HepG2 (cell line): ENCODE measurements around the gene MRPL10. TPM values are rescaled to one million over a fixed set of nuclear protein-coding genes. Genes with fewer than 3 reads are reported as not detected.
A peak's percentile ranks its signal among the peaks of the same experiment; 100 is the strongest.

Experiments
- ATAC-seq: fragments of 200-7000 bp; cut with Tn5 transposase; 3 replicates; pipeline ENCODE4 v1.9.1; 2020; ENCODE audit warnings: mild to moderate bottlenecking, moderate library complexity
- BruUV-seq: library from RNA; stranded (reverse); fragments of 400-500 nt; replicated peaks from 2 replicates; lab custom pipeline; 2021; lab: Mats Ljungman, UMichigan
- CTCF ChIA-PET: fragments of 300-600 bp; formaldehyde crosslinking; extraction: SDS; loops from one replicate; lab custom pipeline; 2021; ENCODE audit warnings: low total read pairs, inconsistent platforms, low intra/inter-chr PET ratio; lab: Yijun Ruan, JAX
- POLR2A ChIA-PET: fragments of 350-600 bp; sonication (Branson Sonifier 250); formaldehyde crosslinking; loops from one replicate; lab custom pipeline; 2020; ENCODE audit warnings: antibody characterized with exemption, inconsistent platforms; lab: Yijun Ruan, JAX
- DNase-seq: peaks from one replicate; pipeline ENCODE4 v3.0.0-alpha.2; 2015; ENCODE audit warnings: low spot score
- FAIRE-seq: peaks from 3 replicates; lab custom pipeline; 2011; peaks lifted over from hg19 to GRCh38; lab: Jason Lieb, UNC
- H2AFZ ChIP-seq: one replicate; pipeline ENCODE4 v1.6.1; 2011; ENCODE audit warnings: low read length, inconsistent platforms
- H3K27ac ChIP-seq: fragments of 300-600 bp; 3 replicates; pipeline ENCODE4 v1.8.0; 2011; ENCODE audit warnings: mixed run types, mild to moderate bottlenecking, mixed read lengths, low read length, inconsistent platforms; ENCODE audit not compliant: insufficient read depth; ENCODE audit errors: extremely low read length
- H3K27me3 ChIP-seq, 2 experiments: fragments of 200-600 bp in 1 of 2; 2 replicates in 1 of 2; 3 replicates in 1 of 2; pipeline versions ENCODE4 v1.6.0 to v1.8.0; 2011; ENCODE audit warnings: low read length in 2 of 2, mild to moderate bottlenecking in 2 of 2, moderate library complexity in 2 of 2, inconsistent platforms in 1 of 2; ENCODE audit not compliant: insufficient read depth in 2 of 2, control insufficient read depth in 1 of 2
- H3K36me3 ChIP-seq, 2 experiments: fragments of 200-600 bp in 1 of 2; replicated peaks in 1 of 2; 2 replicates in 1 of 2; 3 replicates in 1 of 2; pipeline versions ENCODE4 v1.5.1 to v1.8.0; 2011; ENCODE audit warnings: low read length in 2 of 2, inconsistent platforms in 1 of 2; ENCODE audit not compliant: insufficient read depth in 2 of 2, control insufficient read depth in 1 of 2
- H3K4me1 ChIP-seq: 2 replicates; pipeline ENCODE4 v1.5.1; 2012; ENCODE audit warnings: low read length, inconsistent platforms; ENCODE audit not compliant: insufficient read depth
- H3K4me2 ChIP-seq: 2 replicates; pipeline ENCODE4 v1.6.0; 2011; ENCODE audit warnings: low read depth, low read length, inconsistent platforms
- H3K4me3 ChIP-seq, 3 experiments: fragments of 200-600 bp in 1 of 3; sonication (generic), shearing (Covaris generic) in 1 of 3; replicated peaks in 1 of 3; 2 replicates each; pipeline ENCODE4 v1.5.1; 2011 to 2016; ENCODE audit warnings: low read length in 3 of 3, inconsistent platforms in 2 of 3, low read depth in 2 of 3, mild to moderate bottlenecking in 2 of 3, control low read depth in 1 of 3, mixed read lengths in 1 of 3; ENCODE audit not compliant: insufficient read depth in 1 of 3
- H3K79me2 ChIP-seq: one replicate; pipeline ENCODE4 v1.6.1; 2011; ENCODE audit warnings: low read length, inconsistent platforms; ENCODE audit not compliant: insufficient read depth
- H3K9ac ChIP-seq: 2 replicates; pipeline ENCODE4 v1.6.0; 2011; ENCODE audit warnings: mild to moderate bottlenecking, low read depth, low read length, inconsistent platforms; ENCODE audit not compliant: insufficient read depth
- H3K9me3 ChIP-seq: 2 replicates; pipeline ENCODE4 v1.5.1; 2012; ENCODE audit warnings: mild to moderate bottlenecking, low read length
- H4K20me1 ChIP-seq: 2 replicates; pipeline ENCODE4 v1.6.0; 2011; ENCODE audit warnings: inconsistent platforms, mild to moderate bottlenecking, low read length, moderate library complexity; ENCODE audit not compliant: insufficient read depth
- ELF3 ChIP-seq: IDR thresholded peaks from 2 replicates; pipeline ENCODE4 v1.6.1; 2016; ENCODE audit warnings: missing genetic modification reagents, missing compliant biosample characterization
- HNRNPLL ChIP-seq: fragments of 200-400 bp; formaldehyde crosslinking; IDR thresholded peaks from 2 replicates; pipeline ENCODE4 v1.6.1; 2017; ENCODE audit warnings: mild to moderate bottlenecking, low read depth, low read length; ENCODE audit not compliant: poor library complexity, severe bottlenecking
- KDM1A ChIP-seq: IDR thresholded peaks from 2 replicates; pipeline ENCODE4 v1.6.1; 2016; ENCODE audit warnings: missing compliant biosample characterization
- MTF1 ChIP-seq: sonication (generic); formaldehyde crosslinking; IDR thresholded peaks from 2 replicates; pipeline ENCODE4 v1.5.0; 2020; ENCODE audit warnings: missing genetic modification reagents
- SNAI1 ChIP-seq: sonication (generic); formaldehyde crosslinking; IDR thresholded peaks from 2 replicates; pipeline ENCODE4 v1.5.0; 2020; ENCODE audit warnings: mild to moderate bottlenecking, missing genetic modification reagents, borderline replicate concordance
- ZNF367 ChIP-seq: sonication (generic); formaldehyde crosslinking; IDR thresholded peaks from 2 replicates; pipeline ENCODE4 v1.4.0; 2020; ENCODE audit warnings: missing genetic modification reagents, borderline replicate concordance
- ZNF484 ChIP-seq: sonication (generic); formaldehyde crosslinking; IDR thresholded peaks from 2 replicates; pipeline ENCODE4 v1.5.1; 2020; ENCODE audit warnings: mild to moderate bottlenecking, low read depth, missing genetic modification reagents, borderline replicate concordance
- ZNF674 ChIP-seq: sonication (generic); formaldehyde crosslinking; IDR thresholded peaks from 2 replicates; pipeline ENCODE4 v1.5.0; 2020; ENCODE audit warnings: low read depth, mild to moderate bottlenecking, missing genetic modification reagents
- ZNF737 ChIP-seq: sonication (generic); formaldehyde crosslinking; IDR thresholded peaks from 2 replicates; pipeline ENCODE4 v1.5.0; 2020; ENCODE audit warnings: missing genetic modification reagents, mild to moderate bottlenecking, borderline replicate concordance
- WGBS: methylation state at CpG from one replicate; pipeline ENCODE4 v1.1.6; 2017; ENCODE audit warnings: low lambda C conversion rate; 5-methylcytosine and 5-hydroxymethylcytosine counted together
- in situ Hi-C: cut with HindIII; loops from 2 replicates; pipeline ENCODE4 v1.10.0; 2017; ENCODE audit warnings: low pct_unique_long_range_greater_than_20kb; ENCODE audit not compliant: extremely low pct_ligation_motif_present
- intact Hi-C: fragments of 100-400 bp; cut with micrococcal nuclease; formaldehyde crosslinking; loops from one replicate; pipeline ENCODE4 v1.10.0; 2022; ENCODE audit not compliant: unreplicated experiment
- polyA plus RNA-seq, 8 experiments: library from polyadenylated mRNA; depleted of rRNA in 3 of 8; stranded (reverse) in 7 of 8; unstranded in 1 of 8; fragments of >200 nt; fragmentation: Illumina TruSeq in 4 of 8; extraction: Trizol in 4 of 8; gene quantifications; 2 replicates each; pipeline versions ENCODE4 v1.2.1 to v1.2.3, GENCODE V29; 2011 to 2016; ENCODE audit warnings: low read depth in 4 of 8, missing spikeins in 1 of 8, mixed read lengths in 1 of 8; ENCODE audit not compliant: insufficient read depth in 1 of 8
- total RNA-seq, 5 experiments: library from RNA; depleted of rRNA; stranded (reverse); fragments of >200 nt; fragmentation: Illumina TruSeq; extraction: Trizol; gene quantifications; 2 replicates each; pipeline ENCODE4 v1.2.3, GENCODE V29; 2016; ENCODE audit warnings: low read depth in 1 of 5
- TF ChIP-seq, protein P1 (sequence below): sonication (generic); formaldehyde crosslinking; IDR thresholded peaks from 2 replicates; pipeline ENCODE4 v1.4.0; 2020; ENCODE audit warnings: mild to moderate bottlenecking, missing genetic modification reagents
- TF ChIP-seq, protein P2 (sequence below): sonication (generic); formaldehyde crosslinking; IDR thresholded peaks from 2 replicates; pipeline ENCODE4 v1.5.1; 2020; ENCODE audit warnings: mild to moderate bottlenecking, missing genetic modification reagents, borderline replicate concordance
- TF ChIP-seq, protein P3 (sequence below): sonication (generic); formaldehyde crosslinking; IDR thresholded peaks from 2 replicates; pipeline ENCODE4 v1.4.0; 2020; ENCODE audit warnings: missing genetic modification reagents
- TF ChIP-seq, protein P4 (sequence below): sonication (generic); formaldehyde crosslinking; IDR thresholded peaks from 2 replicates; pipeline ENCODE4 v1.8.1; 2023; ENCODE audit warnings: mild to moderate bottlenecking, moderate library complexity, missing genetic modification reagents
- TF ChIP-seq, protein P5 (sequence below): IDR thresholded peaks from 2 replicates; pipeline ENCODE4 v1.6.1; 2016; ENCODE audit warnings: low read depth
- TF ChIP-seq, protein P6 (sequence below): sonication (generic); formaldehyde crosslinking; IDR thresholded peaks from 2 replicates; pipeline ENCODE4 v1.5.1; 2020; ENCODE audit warnings: missing genetic modification reagents, mild to moderate bottlenecking, borderline replicate concordance

Gene MRPL10
- total and polyA plus RNA-seq, 2 of the 13 experiments (the other 11 are each of a cell fraction or from before 2014, with no cell fraction given): 56.7 to 149 TPM

DNA sequence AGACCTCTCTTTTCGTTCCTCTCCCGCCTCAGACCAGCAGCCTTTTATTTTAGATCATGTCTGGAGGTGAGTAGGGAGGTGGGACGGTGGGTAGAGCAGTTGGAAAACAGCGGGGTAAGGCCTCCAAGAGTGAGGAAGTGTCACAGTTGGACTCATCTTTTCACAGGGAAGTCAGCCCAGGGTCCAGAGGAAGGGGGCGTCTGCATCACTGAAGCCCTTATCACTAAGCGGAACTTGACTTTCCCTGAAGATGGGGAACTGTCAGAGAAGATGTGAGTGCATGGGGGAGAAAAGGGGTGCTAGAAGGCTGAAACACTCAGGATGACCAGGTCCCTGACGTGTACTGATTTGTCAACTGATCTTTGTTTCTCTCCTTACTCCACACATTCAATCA is 590 bp upstream of the MRPL10 start:
- H3K36me3 ChIP-seq: peaks cover 9 to 17% of the 10 kb centered on the region in 2 experiments; a peak in 4 of 5 replicates
- no peak for DNase-seq
- no peak for FAIRE-seq
- in situ Hi-C loops: no loop called here
- POLR2A ChIA-PET: interaction anchor here (0.5 to 1.8 kb wide), 27 partner anchors 9 to 303 kb away, joined by 3 to 58 read pairs (median 4); partner anchors contain the start of genes CDK5RAP3, KPNB1, NFE2L1 and OSBPL7
- H3K4me3 ChIP-seq: peak overlapping the region; percentile 81 to 97 (median 82)
- no peaks in the 10 kb centered on the region for H4K20me1 ChIP-seq
- no peak overlapping the region for H3K27ac ChIP-seq
- intact Hi-C loops: no loop called here
- H3K9ac ChIP-seq: peak overlapping the region; percentile 86
- H3K4me1 ChIP-seq: peaks cover 23% of the 10 kb centered on the region
- H2AFZ ChIP-seq: no peak overlapping the region
- BruUV-seq: no TSS peak
- H3K79me2 ChIP-seq: peaks cover 20% of the 10 kb centered on the region
- ATAC-seq: peak; percentile 19
- WGBS: 21% methylated on average over 7 of the region's 7 CpGs
- no peaks in the 10 kb centered on the region for H3K9me3 ChIP-seq
- peaks cover 0 to 5% of the 10 kb centered on the region in 2 experiments; a peak in 1 of 5 replicates for H3K27me3 ChIP-seq
- CTCF ChIA-PET: no interaction called here
- H3K4me2 ChIP-seq: peak overlapping the region; percentile 99
- TF ChIP-seq ZNF674 (CRISPR knock-in tag) (no peak), SNAI1 (CRISPR knock-in tag) (0 out of 2 replicates have a peak, but pooled peaks have one; percentile 1), ZNF367 (CRISPR knock-in tag) (no peak), MTF1 (CRISPR knock-in tag) (no peak), KDM1A (CRISPR knock-in tag) (no peak), ELF3 (CRISPR knock-in tag) (no peak), ZNF737 (CRISPR knock-in tag) (no peak), HNRNPLL (no peak), ZNF484 (CRISPR knock-in tag) (no peak)
- TF ChIP-seq, protein P1, sequence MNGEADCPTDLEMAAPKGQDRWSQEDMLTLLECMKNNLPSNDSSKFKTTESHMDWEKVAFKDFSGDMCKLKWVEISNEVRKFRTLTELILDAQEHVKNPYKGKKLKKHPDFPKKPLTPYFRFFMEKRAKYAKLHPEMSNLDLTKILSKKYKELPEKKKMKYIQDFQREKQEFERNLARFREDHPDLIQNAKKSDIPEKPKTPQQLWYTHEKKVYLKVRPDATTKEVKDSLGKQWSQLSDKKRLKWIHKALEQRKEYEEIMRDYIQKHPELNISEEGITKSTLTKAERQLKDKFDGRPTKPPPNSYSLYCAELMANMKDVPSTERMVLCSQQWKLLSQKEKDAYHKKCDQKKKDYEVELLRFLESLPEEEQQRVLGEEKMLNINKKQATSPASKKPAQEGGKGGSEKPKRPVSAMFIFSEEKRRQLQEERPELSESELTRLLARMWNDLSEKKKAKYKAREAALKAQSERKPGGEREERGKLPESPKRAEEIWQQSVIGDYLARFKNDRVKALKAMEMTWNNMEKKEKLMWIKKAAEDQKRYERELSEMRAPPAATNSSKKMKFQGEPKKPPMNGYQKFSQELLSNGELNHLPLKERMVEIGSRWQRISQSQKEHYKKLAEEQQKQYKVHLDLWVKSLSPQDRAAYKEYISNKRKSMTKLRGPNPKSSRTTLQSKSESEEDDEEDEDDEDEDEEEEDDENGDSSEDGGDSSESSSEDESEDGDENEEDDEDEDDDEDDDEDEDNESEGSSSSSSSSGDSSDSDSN: no peak
- TF ChIP-seq, protein P2, sequence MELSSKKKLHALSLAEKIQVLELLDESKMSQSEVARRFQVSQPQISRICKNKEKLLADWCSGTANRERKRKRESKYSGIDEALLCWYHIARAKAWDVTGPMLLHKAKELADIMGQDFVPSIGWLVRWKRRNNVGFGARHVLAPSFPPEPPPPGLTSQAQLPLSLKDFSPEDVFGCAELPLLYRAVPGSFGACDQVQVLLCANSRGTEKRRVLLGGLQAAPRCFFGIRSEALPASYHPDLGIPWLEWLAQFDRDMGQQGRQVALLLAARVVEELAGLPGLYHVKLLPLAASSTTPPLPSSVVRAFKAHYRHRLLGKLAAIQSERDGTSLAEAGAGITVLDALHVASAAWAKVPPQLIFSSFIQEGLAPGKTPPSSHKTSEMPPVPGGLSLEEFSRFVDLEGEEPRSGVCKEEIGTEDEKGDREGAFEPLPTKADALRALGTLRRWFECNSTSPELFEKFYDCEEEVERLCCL: no peak
- TF ChIP-seq, protein P3, sequence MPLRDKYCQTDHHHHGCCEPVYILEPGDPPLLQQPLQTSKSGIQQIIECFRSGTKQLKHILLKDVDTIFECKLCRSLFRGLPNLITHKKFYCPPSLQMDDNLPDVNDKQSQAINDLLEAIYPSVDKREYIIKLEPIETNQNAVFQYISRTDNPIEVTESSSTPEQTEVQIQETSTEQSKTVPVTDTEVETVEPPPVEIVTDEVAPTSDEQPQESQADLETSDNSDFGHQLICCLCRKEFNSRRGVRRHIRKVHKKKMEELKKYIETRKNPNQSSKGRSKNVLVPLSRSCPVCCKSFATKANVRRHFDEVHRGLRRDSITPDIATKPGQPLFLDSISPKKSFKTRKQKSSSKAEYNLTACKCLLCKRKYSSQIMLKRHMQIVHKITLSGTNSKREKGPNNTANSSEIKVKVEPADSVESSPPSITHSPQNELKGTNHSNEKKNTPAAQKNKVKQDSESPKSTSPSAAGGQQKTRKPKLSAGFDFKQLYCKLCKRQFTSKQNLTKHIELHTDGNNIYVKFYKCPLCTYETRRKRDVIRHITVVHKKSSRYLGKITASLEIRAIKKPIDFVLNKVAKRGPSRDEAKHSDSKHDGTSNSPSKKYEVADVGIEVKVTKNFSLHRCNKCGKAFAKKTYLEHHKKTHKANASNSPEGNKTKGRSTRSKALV (CRISPR knock-in tag): no peak
- TF ChIP-seq, protein P4, sequence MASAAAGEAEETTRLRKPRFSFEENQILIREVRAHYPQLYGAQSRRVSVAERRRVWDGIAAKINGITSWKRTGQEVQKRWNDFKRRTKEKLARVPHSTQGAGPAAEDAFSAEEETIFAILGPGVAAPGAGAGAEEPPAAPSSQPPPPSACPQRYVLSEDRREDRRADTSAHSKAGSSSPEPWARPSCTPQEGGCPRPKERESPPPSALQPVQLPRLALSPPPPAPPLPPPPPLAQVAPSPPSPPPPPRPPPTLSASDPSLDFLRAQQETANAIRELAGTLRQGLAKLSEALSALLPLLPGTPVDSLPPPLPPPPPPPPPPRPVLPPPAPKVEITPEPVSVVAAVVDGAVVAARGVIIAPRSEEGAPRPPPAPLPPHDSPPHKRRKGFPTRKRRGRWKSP (CRISPR knock-in tag): no peak
- TF ChIP-seq, protein P5, sequence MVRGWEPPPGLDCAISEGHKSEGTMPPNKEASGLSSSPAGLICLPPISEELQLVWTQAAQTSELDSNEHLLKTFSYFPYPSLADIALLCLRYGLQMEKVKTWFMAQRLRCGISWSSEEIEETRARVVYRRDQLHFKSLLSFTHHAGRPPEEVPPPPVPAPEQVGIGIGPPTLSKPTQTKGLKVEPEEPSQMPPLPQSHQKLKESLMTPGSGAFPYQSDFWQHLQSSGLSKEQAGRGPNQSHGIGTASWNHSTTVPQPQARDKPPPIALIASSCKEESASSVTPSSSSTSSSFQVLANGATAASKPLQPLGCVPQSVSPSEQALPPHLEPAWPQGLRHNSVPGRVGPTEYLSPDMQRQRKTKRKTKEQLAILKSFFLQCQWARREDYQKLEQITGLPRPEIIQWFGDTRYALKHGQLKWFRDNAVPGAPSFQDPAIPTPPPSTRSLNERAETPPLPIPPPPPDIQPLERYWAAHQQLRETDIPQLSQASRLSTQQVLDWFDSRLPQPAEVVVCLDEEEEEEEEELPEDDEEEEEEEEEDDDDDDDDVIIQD (CRISPR knock-in tag): no peak
- TF ChIP-seq, protein P6, sequence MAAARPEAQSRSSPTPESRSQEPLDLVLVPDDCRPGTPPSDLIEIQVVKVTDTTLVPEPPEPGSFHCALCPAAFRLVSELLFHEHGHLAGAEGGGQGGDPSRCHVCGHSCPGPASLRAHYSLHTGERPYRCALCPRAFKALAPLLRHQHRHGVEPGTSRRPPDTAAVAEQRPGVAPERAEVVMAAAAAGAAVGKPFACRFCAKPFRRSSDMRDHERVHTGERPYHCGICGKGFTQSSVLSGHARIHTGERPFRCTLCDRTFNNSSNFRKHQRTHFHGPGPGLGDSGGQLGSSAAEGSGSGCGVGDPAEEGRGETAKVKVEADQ (CRISPR knock-in tag): no peak
